Measurements from ENCODE around the gene RPS18. TPM values are rescaled to one million over a fixed set of nuclear protein-coding genes. Genes with fewer than 3 reads are reported as not detected.
A peak's percentile ranks its signal among the peaks of the same experiment; 100 is the strongest.

RPS18 gene
- total and polyA plus RNA-seq, 2 of the 13 experiments (the other 11 are each of a cell fraction or from before 2014, with no cell fraction given): 3,896 to 5,806 TPM

DNA sequence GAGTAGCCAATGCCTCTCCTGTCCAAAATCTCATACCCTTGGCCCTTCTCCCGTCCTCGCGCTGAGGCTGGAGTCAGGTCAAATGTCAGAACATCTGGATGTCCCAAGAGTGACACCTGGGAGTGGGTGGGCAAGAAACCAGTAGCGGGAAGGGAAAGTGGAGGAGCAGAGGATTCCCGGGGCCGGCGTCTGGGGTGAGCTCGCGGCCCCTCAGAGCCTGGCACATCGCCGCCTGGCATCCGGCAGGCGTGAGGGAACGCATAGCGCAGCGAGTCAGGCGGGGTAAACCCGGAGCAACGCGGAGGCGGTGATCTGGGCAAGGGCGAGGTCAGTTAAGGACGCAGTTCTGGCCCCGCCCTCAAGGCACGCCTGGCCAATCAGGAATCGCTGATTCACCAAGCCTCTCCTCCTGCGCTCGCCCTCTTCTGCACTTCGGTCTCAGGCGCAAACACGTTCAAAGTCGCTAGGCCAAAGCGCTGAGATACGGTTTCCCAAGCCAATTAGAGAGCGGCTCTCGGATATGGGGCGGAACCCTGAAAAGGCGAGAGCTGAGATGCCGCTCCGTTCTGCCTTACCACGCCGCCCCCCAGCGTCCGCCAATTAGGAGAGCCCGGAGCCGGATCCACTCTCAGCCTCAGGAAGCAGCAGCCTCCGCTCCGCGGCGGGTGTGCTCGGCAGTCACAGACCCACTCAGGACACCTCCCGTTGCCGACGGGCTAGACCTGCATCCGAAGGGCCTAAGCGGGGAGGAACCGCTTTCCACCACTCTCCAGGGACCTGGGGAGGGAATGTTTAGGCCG, 22.7 kb upstream of the RPS18 start (continued):
- peak; percentile 84 for TF ChIP-seq ZBTB42 (CRISPR knock-in tag; IDR thresholded peaks at IDR 0.05)
- TF ChIP-seq ZNF879 (CRISPR knock-in tag; IDR thresholded peaks at IDR 0.05): no peak
- TF ChIP-seq, protein P1, sequence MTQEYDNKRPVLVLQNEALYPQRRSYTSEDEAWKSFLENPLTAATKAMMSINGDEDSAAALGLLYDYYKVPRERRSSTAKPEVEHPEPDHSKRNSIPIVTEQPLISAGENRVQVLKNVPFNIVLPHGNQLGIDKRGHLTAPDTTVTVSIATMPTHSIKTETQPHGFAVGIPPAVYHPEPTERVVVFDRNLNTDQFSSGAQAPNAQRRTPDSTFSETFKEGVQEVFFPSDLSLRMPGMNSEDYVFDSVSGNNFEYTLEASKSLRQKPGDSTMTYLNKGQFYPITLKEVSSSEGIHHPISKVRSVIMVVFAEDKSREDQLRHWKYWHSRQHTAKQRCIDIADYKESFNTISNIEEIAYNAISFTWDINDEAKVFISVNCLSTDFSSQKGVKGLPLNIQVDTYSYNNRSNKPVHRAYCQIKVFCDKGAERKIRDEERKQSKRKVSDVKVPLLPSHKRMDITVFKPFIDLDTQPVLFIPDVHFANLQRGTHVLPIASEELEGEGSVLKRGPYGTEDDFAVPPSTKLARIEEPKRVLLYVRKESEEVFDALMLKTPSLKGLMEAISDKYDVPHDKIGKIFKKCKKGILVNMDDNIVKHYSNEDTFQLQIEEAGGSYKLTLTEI (CRISPR knock-in tag; conservative IDR thresholded peaks at IDR 0.05): no peak
- 0 out of 2 replicates have a peak, but pooled peaks have one; percentile 55 for TF ChIP-seq SNAPC2 (CRISPR knock-in tag; IDR thresholded peaks at IDR 0.05)
- TF ChIP-seq, protein P2, sequence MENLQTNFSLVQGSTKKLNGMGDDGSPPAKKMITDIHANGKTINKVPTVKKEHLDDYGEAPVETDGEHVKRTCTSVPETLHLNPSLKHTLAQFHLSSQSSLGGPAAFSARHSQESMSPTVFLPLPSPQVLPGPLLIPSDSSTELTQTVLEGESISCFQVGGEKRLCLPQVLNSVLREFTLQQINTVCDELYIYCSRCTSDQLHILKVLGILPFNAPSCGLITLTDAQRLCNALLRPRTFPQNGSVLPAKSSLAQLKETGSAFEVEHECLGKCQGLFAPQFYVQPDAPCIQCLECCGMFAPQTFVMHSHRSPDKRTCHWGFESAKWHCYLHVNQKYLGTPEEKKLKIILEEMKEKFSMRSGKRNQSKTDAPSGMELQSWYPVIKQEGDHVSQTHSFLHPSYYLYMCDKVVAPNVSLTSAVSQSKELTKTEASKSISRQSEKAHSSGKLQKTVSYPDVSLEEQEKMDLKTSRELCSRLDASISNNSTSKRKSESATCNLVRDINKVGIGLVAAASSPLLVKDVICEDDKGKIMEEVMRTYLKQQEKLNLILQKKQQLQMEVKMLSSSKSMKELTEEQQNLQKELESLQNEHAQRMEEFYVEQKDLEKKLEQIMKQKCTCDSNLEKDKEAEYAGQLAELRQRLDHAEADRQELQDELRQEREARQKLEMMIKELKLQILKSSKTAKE (CRISPR knock-in tag; IDR thresholded peaks at IDR 0.05; ENCODE audit: borderline replicate concordance): no peak
- TF ChIP-seq LCORL (IDR thresholded peaks at IDR 0.05): no peak
- TF ChIP-seq LCORL (CRISPR knock-in tag; IDR thresholded peaks at IDR 0.05): peak; percentile 94
- no peak for TF ChIP-seq ZNF652 (CRISPR knock-in tag; IDR thresholded peaks at IDR 0.05; ENCODE audit: borderline replicate concordance, low read depth)
- TF ChIP-seq, protein P3, sequence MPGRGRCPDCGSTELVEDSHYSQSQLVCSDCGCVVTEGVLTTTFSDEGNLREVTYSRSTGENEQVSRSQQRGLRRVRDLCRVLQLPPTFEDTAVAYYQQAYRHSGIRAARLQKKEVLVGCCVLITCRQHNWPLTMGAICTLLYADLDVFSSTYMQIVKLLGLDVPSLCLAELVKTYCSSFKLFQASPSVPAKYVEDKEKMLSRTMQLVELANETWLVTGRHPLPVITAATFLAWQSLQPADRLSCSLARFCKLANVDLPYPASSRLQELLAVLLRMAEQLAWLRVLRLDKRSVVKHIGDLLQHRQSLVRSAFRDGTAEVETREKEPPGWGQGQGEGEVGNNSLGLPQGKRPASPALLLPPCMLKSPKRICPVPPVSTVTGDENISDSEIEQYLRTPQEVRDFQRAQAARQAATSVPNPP (CRISPR knock-in tag; IDR thresholded peaks at IDR 0.05): peak; percentile 80; the same call in 1 of the 2 replicates
- no peak for TF ChIP-seq ZNF530 (CRISPR knock-in tag; IDR thresholded peaks at IDR 0.05; ENCODE audit: low read depth)
- TF ChIP-seq ETV5 (CRISPR knock-in tag; IDR thresholded peaks at IDR 0.05; ENCODE audit: borderline replicate concordance): peak; percentile 38; the same call in 1 of the 2 replicates
- peak; percentile 64; the same call in 1 of the 2 replicates for TF ChIP-seq ZBTB7B (CRISPR knock-in tag; IDR thresholded peaks at IDR 0.05)
- TF ChIP-seq, protein P4, sequence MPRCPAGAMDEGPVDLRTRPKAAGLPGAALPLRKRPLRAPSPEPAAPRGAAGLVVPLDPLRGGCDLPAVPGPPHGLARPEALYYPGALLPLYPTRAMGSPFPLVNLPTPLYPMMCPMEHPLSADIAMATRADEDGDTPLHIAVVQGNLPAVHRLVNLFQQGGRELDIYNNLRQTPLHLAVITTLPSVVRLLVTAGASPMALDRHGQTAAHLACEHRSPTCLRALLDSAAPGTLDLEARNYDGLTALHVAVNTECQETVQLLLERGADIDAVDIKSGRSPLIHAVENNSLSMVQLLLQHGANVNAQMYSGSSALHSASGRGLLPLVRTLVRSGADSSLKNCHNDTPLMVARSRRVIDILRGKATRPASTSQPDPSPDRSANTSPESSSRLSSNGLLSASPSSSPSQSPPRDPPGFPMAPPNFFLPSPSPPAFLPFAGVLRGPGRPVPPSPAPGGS (CRISPR knock-in tag; IDR thresholded peaks at IDR 0.05): no peak; the same call in 1 of the 2 replicates
- TF ChIP-seq ZNF850 (CRISPR knock-in tag; conservative IDR thresholded peaks at IDR 0.05): no peak
- TF ChIP-seq RFX5 (IDR thresholded peaks at IDR 0.05; ENCODE audit: low read depth, low read length): peak; percentile 81; the same call in 1 of the 2 replicates
- peak; percentile 91; the same call in 1 of the 2 replicates for TF ChIP-seq SSRP1 (CRISPR knock-in tag; IDR thresholded peaks at IDR 0.05)
- TF ChIP-seq MAFF (IDR thresholded peaks at IDR 0.05; ENCODE audit: low read depth, low read length): peak; percentile 60
- no peak; the same call in none of the 2 replicates for TF ChIP-seq ARHGAP35 (CRISPR knock-in tag; IDR thresholded peaks at IDR 0.05; ENCODE audit: borderline replicate concordance)
- 0 out of 2 replicates have a peak, but pooled peaks have one; percentile 21 for TF ChIP-seq ISL2 (CRISPR knock-in tag; IDR thresholded peaks at IDR 0.05)
- peak in 1 of 2 experiments; percentile 32; a peak in 1 of 4 replicates for TF ChIP-seq KLF16 (CRISPR knock-in tag; IDR thresholded peaks at IDR 0.05)

Data from HepG2 (cell line).